ENCODE results near the gene DOCK9. TPM values are rescaled to one million over a fixed set of nuclear protein-coding genes. Genes with fewer than 3 reads are reported as not detected.

Gene DOCK9
- total and polyA plus RNA-seq, 2 donors (not counting 3 experiments of a cell fraction or from before 2014, with no cell fraction given): 147 to 323 TPM

GRCh38 chr13:99004978-99005377 is 27.1 kb upstream of the DOCK9 start:
- no peak overlapping the region for H3K4me2 ChIP-seq (ENCODE audit: insufficient read depth, low read length)
- ChIA-PET POLR2A (interaction anchor here (0.7 kb wide), 3 partner anchors 26 to 148 kb away, joined by 3 read pairs; no protein-coding TSS in a partner anchor), CTCF (interaction anchor here (0.8 to 1.3 kb wide), 4 partner anchors 20 to 165 kb away, joined by 3 to 4 read pairs (median 3); no protein-coding TSS in a partner anchor)
- H3K79me2 ChIP-seq (ENCODE audit: control insufficient read depth, insufficient read depth, low read length): no peaks in the 10 kb centered on the region
- H3K4me1 ChIP-seq (ENCODE audit: control insufficient read depth, extremely low read depth, insufficient read depth, low read length): peaks cover 39% of the 10 kb centered on the region
- no peaks in the 10 kb centered on the region for H3K9me3 ChIP-seq (replicated peaks; ENCODE audit: control insufficient read depth, insufficient read depth, low read length)
- H3K4me3 ChIP-seq (replicated peaks in 1 of 3; ENCODE audit: insufficient read depth in 1 of 3, low read depth in 1 of 3, low read length in 3 of 3): no peak overlapping the region
- H2AFZ ChIP-seq (ENCODE audit: low read depth, low read length): no peak overlapping the region
- dilution Hi-C loops (cut with MboI; ENCODE audit: extremely low pct_ligation_motif_present, low sequenced_read_pairs): no loop called here
- H3K9ac ChIP-seq (replicated peaks; ENCODE audit: extremely low read depth, insufficient read depth, low read length): peak overlapping the region; percentile 13
- intact Hi-C loops (cut with micrococcal nuclease): loop anchor here (1.0 kb wide), 2 partner anchors 27 to 95 kb away; partner anchors contain the start of gene DOCK9
- TSS peak; percentile 49 for BruUV-seq (replicated peaks)
- no peaks in the 10 kb centered on the region for H3K36me3 ChIP-seq (ENCODE audit: control insufficient read depth in 2 of 2, extremely low read depth in 1 of 2, insufficient read depth in 2 of 2, low read length in 2 of 2)
- H3K27me3 ChIP-seq (ENCODE audit: control insufficient read depth in 2 of 2, insufficient read depth in 2 of 2, low read length in 2 of 2): no peaks in the 10 kb centered on the region
- no peak for TF ChIP-seq GATA2 (IDR thresholded peaks at IDR 0.05; ENCODE audit: insufficient read depth, insufficient read length, low read depth, low read length)
- TF ChIP-seq JUN (IDR thresholded peaks at IDR 0.05; ENCODE audit: borderline replicate concordance, insufficient read depth, insufficient read length, low read depth): no peak
- no peak for TF ChIP-seq FOS (IDR thresholded peaks at IDR 0.05; ENCODE audit: borderline replicate concordance, insufficient read depth, low read length)
- no peak for TF ChIP-seq EZH2 (IDR thresholded peaks at IDR 0.05; ENCODE audit: borderline replicate concordance, low read depth, low read length, severe bottlenecking)
- TF ChIP-seq POLR2A (IDR thresholded peaks at IDR 0.05; ENCODE audit: low read depth, low read length): no peak
- no peak for TF ChIP-seq POLR2AphosphoS5 (IDR thresholded peaks at IDR 0.05; ENCODE audit: insufficient read depth, low read depth, low read length)
- no peak for TF ChIP-seq MAX (IDR thresholded peaks at IDR 0.05; ENCODE audit: insufficient read depth, insufficient read length)
- TF ChIP-seq MYC (IDR thresholded peaks at IDR 0.05; ENCODE audit: low read depth, low read length): no peak
- TF ChIP-seq CTCF (IDR thresholded peaks at IDR 0.05; ENCODE audit: extremely low read depth in 1 of 2, insufficient read depth in 1 of 2, low read depth in 1 of 2, low read length in 2 of 2): no peak
- no peaks in the 10 kb centered on the region for H4K20me1 ChIP-seq (replicated peaks; ENCODE audit: control insufficient read depth, extremely low read depth, insufficient read depth, low read length)
- no peak for FAIRE-seq
- no peaks in the 10 kb centered on the region for H3K9me1 ChIP-seq (replicated peaks; ENCODE audit: control insufficient read depth, extremely low read depth, insufficient read depth, low read length)
- DNase-seq (ENCODE audit: low read depth, low spot score): peak; percentile 75
- H3K27ac ChIP-seq (ENCODE audit: insufficient read depth, low read depth, low read length): peak overlapping the region; percentile 30

Measured in endothelial cell of umbilical vein (primary cell).